PFSK-1 (cell line): Measurements from ENCODE around the gene ABHD17B.

Experiments
- POLR2AphosphoS5 ChIP-seq: IDR thresholded peaks from 2 replicates; pipeline ENCODE4 v1.6.1; 2012; ENCODE audit warnings: low read depth, mild to moderate bottlenecking, control low read depth, low read length, moderate library complexity
- REST ChIP-seq, 2 experiments: IDR thresholded peaks; 2 replicates each; pipeline versions ENCODE4 v1.6.1 to v1.8.0; 2011 to 2012; ENCODE audit warnings: low read depth in 2 of 2, low read length in 2 of 2, control low read depth in 1 of 2, inconsistent platforms in 1 of 2, mild to moderate bottlenecking in 1 of 2, moderate library complexity in 1 of 2; ENCODE audit not compliant: insufficient read depth in 1 of 2
- SIN3A ChIP-seq: IDR thresholded peaks from 2 replicates; pipeline ENCODE4 v1.6.1; 2012; ENCODE audit warnings: mild to moderate bottlenecking, low read length, moderate library complexity, borderline replicate concordance; ENCODE audit not compliant: insufficient read depth
- TAF1 ChIP-seq: IDR thresholded peaks from 2 replicates; pipeline ENCODE4 v1.6.1; 2012; ENCODE audit warnings: low read length, control low read depth, borderline replicate concordance; ENCODE audit not compliant: insufficient read depth

- TF ChIP-seq TAF1 (no peak), POLR2AphosphoS5 (no peak), REST (IDR thresholded peaks at IDR 0.05; ENCODE audit: insufficient read depth in 1 of 2, low read depth in 2 of 2, low read length in 2 of 2) (no peak), SIN3A (no peak)
Observed at GRCh38 chr9:71921190-71921814, 10.3 kb upstream of the ABHD17B start.
